ENCODE results near the gene SH3PXD2B. TPM values are rescaled to one million over a fixed set of nuclear protein-coding genes. Genes with fewer than 3 reads are reported as not detected.

Gene SH3PXD2B
- polyA plus RNA-seq, 1 donor from 2014 or later: not detected

Other genes starting within 250 kb of the SH3PXD2B start
- 3.1 TPM for gene UBTD2, start 170.8 kb downstream of the SH3PXD2B start, polyA plus RNA-seq
- gene NEURL1B, start 186.7 kb upstream of the SH3PXD2B start, polyA plus RNA-seq: not detected